ENCODE measurements around the gene MYO9B.
A peak's percentile ranks its signal among the peaks of the same experiment; 100 is the strongest.

Gene MYO9B

GRCh38 chr19:17202249-17202648 is 126.7 kb downstream of the MYO9B start:
- no peak overlapping the region for H3K4me3 Mint-ChIP-seq
- H3K4me1 Mint-ChIP-seq, result no peaks in the 10 kb centered on the region
- ATAC-seq (peak; percentile 45), DNase-seq (peak; percentile 32)
- no peaks in the 10 kb centered on the region for H3K9me3 Mint-ChIP-seq
- peaks cover 27% of the 10 kb centered on the region for H3K36me3 Mint-ChIP-seq (ENCODE audit: low read depth)
- H3K27me3 Mint-ChIP-seq, result no peaks in the 10 kb centered on the region
- H3K27ac Mint-ChIP-seq, result no peak overlapping the region

- Mint-ChIP-seq H3K27ac (no peak overlapping the region), H3K36me3 (ENCODE audit: low read depth) (peaks cover 26% of the 10 kb centered on the region)
Observed at GRCh38 chr19:17202713-17203112, 127.1 kb downstream of the MYO9B start.

GRCh38 chr19:17205237-17206140 is 129.9 kb downstream of the MYO9B start:
- Mint-ChIP-seq H3K36me3 (ENCODE audit: low read depth) (peaks cover 23% of the 10 kb centered on the region), H3K27ac (no peak overlapping the region), H3K27me3 (no peaks in the 10 kb centered on the region), H3K9me3 (no peaks in the 10 kb centered on the region), H3K4me1 (peaks cover 10% of the 10 kb centered on the region), H3K4me3 (no peak overlapping the region)
- DNase-seq (peak; percentile 60), ATAC-seq (peak; percentile 31)

More at GRCh38 chr19:17202713-17203112, 127.1 kb downstream of the MYO9B start:
- Mint-ChIP-seq H3K4me3 (no peak overlapping the region), H3K27me3 (no peaks in the 10 kb centered on the region), H3K4me1 (no peaks in the 10 kb centered on the region), H3K9me3 (no peaks in the 10 kb centered on the region)
- ATAC-seq, result no peak
- no peak for DNase-seq

GRCh38 chr19:17206736-17207581 is 131.4 kb downstream of the MYO9B start:
- peaks cover 14% of the 10 kb centered on the region for H3K36me3 Mint-ChIP-seq (ENCODE audit: low read depth)
- DNase-seq (no peak), ATAC-seq (no peak)
- H3K9me3 Mint-ChIP-seq, result no peaks in the 10 kb centered on the region
- no peak overlapping the region for H3K4me3 Mint-ChIP-seq
- peaks cover 10% of the 10 kb centered on the region for H3K4me1 Mint-ChIP-seq
- no peaks in the 10 kb centered on the region for H3K27me3 Mint-ChIP-seq
- no peak overlapping the region for H3K27ac Mint-ChIP-seq

GRCh38 chr19:17209126-17210036 is 133.8 kb downstream of the MYO9B start:
- H3K4me1 Mint-ChIP-seq, result peaks cover 12% of the 10 kb centered on the region
- no peaks in the 10 kb centered on the region for H3K9me3 Mint-ChIP-seq
- H3K27me3 Mint-ChIP-seq, result no peaks in the 10 kb centered on the region
- ATAC-seq (peak; percentile 17), DNase-seq (peak; percentile 63)
- H3K4me3 Mint-ChIP-seq, result no peak overlapping the region
- peak overlapping the region; percentile 65 for H3K27ac Mint-ChIP-seq
- H3K36me3 Mint-ChIP-seq (ENCODE audit: low read depth), result peaks cover 14% of the 10 kb centered on the region

GRCh38 chr19:17210296-17210695 is 134.7 kb downstream of the MYO9B start:
- peaks cover 14% of the 10 kb centered on the region for H3K36me3 Mint-ChIP-seq (ENCODE audit: low read depth)
- H3K4me3 Mint-ChIP-seq, result no peak overlapping the region
- H3K27ac Mint-ChIP-seq, result no peak overlapping the region
- DNase-seq (no peak), ATAC-seq (no peak)
- no peaks in the 10 kb centered on the region for H3K9me3 Mint-ChIP-seq
- H3K27me3 Mint-ChIP-seq, result no peaks in the 10 kb centered on the region
- peaks cover 19% of the 10 kb centered on the region for H3K4me1 Mint-ChIP-seq

- H3K27ac Mint-ChIP-seq, result no peak overlapping the region
- peaks cover 29% of the 10 kb centered on the region for H3K4me1 Mint-ChIP-seq
- no peaks in the 10 kb centered on the region for H3K27me3 Mint-ChIP-seq
- peaks cover 19% of the 10 kb centered on the region for H3K36me3 Mint-ChIP-seq (ENCODE audit: low read depth)
- no peak overlapping the region for H3K4me3 Mint-ChIP-seq
- DNase-seq, result no peak
- ATAC-seq, result no peak
- H3K9me3 Mint-ChIP-seq, result no peaks in the 10 kb centered on the region
Observed at GRCh38 chr19:17211547-17212446, 136.2 kb downstream of the MYO9B start.

- H3K9me3 Mint-ChIP-seq, result no peaks in the 10 kb centered on the region
- DNase-seq (no peak), ATAC-seq (no peak)
- no peak overlapping the region for H3K27ac Mint-ChIP-seq
- H3K4me3 Mint-ChIP-seq, result no peak overlapping the region
- no peaks in the 10 kb centered on the region for H3K27me3 Mint-ChIP-seq
- H3K4me1 Mint-ChIP-seq, result peaks cover 30% of the 10 kb centered on the region
- peaks cover 26% of the 10 kb centered on the region for H3K36me3 Mint-ChIP-seq (ENCODE audit: low read depth)
Observed at GRCh38 chr19:17213334-17213733, 137.8 kb downstream of the MYO9B start.

- H3K27me3 Mint-ChIP-seq, result no peaks in the 10 kb centered on the region
- DNase-seq, result no peak
Observed at GRCh38 chr19:17214508-17215126, 139.0 kb downstream of the MYO9B start.

GRCh38 chr19:17215127-17215971 is 139.8 kb downstream of the MYO9B start, which contains the start of gene USE1:
TSS of gene USE1 (plus strand) at chr19:17215357. CDS start at chr19:17215406, 49 bp downstream.
- Mint-ChIP-seq H3K27me3 (no peaks in the 10 kb centered on the region), H3K4me1 (peaks cover 20% of the 10 kb centered on the region), H3K27ac (peak within 1 kb of the TSS; percentile 79), H3K4me3 (peak within 1 kb of the TSS; percentile 80), H3K9me3 (no peaks in the 10 kb centered on the region), H3K36me3 (ENCODE audit: low read depth) (peaks cover 23% of the 10 kb centered on the region)
- ATAC-seq (peak; percentile 95), DNase-seq (peak; percentile 84)

More at GRCh38 chr19:17214508-17215126, 139.0 kb downstream of the MYO9B start:
- peak overlapping the region; percentile 79 for H3K27ac Mint-ChIP-seq
- H3K36me3 Mint-ChIP-seq (ENCODE audit: low read depth), result peaks cover 25% of the 10 kb centered on the region
- H3K4me1 Mint-ChIP-seq, result peaks cover 22% of the 10 kb centered on the region
- H3K9me3 Mint-ChIP-seq, result no peaks in the 10 kb centered on the region
- peak overlapping the region; percentile 80 for H3K4me3 Mint-ChIP-seq
- no peak for ATAC-seq

- DNase-seq (no peak), ATAC-seq (no peak)
- H3K4me3 Mint-ChIP-seq, result peak overlapping the region; percentile 80
- peaks cover 23% of the 10 kb centered on the region for H3K36me3 Mint-ChIP-seq (ENCODE audit: low read depth)
- H3K9me3 Mint-ChIP-seq, result no peaks in the 10 kb centered on the region
- H3K27me3 Mint-ChIP-seq, result no peaks in the 10 kb centered on the region
- peaks cover 20% of the 10 kb centered on the region for H3K4me1 Mint-ChIP-seq
- H3K27ac Mint-ChIP-seq, result peak overlapping the region; percentile 79
Observed at GRCh38 chr19:17216058-17216670, 140.6 kb downstream of the MYO9B start.

GRCh38 chr19:17219286-17219685 is 143.7 kb downstream of the MYO9B start:
- DNase-seq (no peak), ATAC-seq (no peak)
- H3K27me3 Mint-ChIP-seq, result no peaks in the 10 kb centered on the region
- peaks cover 18% of the 10 kb centered on the region for H3K36me3 Mint-ChIP-seq (ENCODE audit: low read depth)
- no peak overlapping the region for H3K27ac Mint-ChIP-seq
- H3K4me1 Mint-ChIP-seq, result peaks cover 19% of the 10 kb centered on the region
- H3K4me3 Mint-ChIP-seq, result no peak overlapping the region
- H3K9me3 Mint-ChIP-seq, result no peaks in the 10 kb centered on the region
